ENCODE data around the gene CD74.

CD74 gene

GRCh38 chr5:150409638-150410523 is 2.8 kb downstream of the CD74 start:
- DNase-seq (ENCODE audit: low read depth, low spot score), result peak; percentile 72

GRCh38 chr5:150408231-150408943 is 4.3 kb downstream of the CD74 start:
- no peak for DNase-seq (ENCODE audit: low read depth, low spot score)

DNA sequence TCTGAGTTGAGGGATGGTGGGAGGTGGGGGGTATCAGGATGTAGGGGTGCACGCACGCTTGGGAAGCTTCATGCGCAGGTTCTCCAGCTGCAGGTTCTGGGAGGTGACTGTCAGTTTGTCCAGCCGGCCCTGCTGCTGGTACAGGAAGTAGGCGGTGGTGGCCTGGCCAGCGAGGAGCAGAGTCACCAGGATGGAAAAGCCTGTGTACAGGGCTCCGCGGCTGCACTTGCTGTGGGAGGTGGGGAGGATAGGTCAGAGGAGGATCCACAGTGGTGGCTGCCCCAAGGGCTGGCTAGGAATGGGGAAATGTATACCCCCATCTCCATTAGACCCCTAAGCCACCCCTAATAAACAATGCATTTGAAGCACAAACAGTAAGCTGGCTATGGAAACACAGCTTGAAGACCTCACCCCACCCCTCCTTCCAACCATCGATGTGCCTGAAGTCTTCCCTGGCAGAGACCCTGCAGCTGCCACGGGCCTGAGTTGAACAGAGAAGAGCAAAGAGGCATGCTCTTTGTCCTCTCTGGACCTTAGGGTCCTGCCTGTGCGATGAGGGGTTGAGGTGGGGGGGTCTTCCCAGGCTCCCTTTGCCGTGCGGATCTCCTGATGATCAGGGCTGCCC is 5.5 kb downstream of the CD74 start:
- no peak for DNase-seq (ENCODE audit: low read depth, low spot score)

GRCh38 chr5:150406723-150407095 is 6.0 kb downstream of the CD74 start:
- no peak for DNase-seq (ENCODE audit: low read depth, low spot score)

- no peak for DNase-seq (ENCODE audit: low read depth, low spot score)
These were observed 6.5 kb downstream of the CD74 start for GRCh38 chr5:150406103-150406722.

GRCh38 chr5:150404941-150405816 is 7.5 kb downstream of the CD74 start:
- no peak for DNase-seq (ENCODE audit: low read depth, low spot score)

- DNase-seq (ENCODE audit: low read depth, low spot score), result no peak
These were observed 8.2 kb downstream of the CD74 start for GRCh38 chr5:150404535-150404934.

DNA sequence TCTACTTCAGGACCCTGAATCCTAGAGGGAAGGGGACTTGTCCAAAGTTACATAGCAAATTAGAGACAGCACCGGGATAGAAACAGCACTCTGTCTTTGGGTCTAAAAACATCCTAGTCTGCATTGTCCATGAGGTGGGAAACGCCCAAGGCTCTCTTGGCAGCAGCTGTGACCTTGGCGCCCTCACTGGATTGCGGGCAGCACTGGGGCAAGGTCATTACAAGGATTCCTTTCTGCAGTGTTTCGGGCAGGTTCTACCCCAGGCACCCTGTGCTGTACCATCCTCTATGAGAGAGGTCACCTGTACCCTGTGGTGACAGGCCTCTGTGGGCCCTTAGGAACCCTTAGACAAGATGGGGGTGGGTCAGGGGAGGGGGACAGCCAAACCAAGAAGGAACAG is 8.6 kb downstream of the CD74 start:
- DNase-seq (ENCODE audit: low read depth, low spot score), result no peak

DNA sequence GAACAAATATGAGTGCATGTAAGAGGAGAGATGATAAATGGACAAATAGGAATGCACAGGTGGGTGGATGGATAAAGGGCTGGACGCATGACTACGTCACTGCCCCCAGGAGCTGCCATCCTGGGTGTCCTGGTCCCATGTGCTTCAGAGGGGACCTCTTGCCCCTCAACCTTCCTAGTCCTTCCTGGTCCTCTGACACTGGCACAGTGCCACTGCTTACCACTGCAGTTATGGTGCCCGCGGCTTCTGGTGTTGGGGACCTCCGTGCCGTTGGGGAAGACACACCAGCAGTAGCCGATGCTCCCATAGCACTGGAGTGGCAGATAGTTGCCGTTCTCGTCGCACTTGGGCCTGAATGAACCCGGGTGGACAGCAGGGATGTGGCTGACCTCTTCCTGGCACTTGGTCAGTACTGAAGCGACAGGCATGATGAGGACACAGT is 9.8 kb downstream of the CD74 start:
- no peak for DNase-seq (ENCODE audit: low read depth, low spot score)

DNA sequence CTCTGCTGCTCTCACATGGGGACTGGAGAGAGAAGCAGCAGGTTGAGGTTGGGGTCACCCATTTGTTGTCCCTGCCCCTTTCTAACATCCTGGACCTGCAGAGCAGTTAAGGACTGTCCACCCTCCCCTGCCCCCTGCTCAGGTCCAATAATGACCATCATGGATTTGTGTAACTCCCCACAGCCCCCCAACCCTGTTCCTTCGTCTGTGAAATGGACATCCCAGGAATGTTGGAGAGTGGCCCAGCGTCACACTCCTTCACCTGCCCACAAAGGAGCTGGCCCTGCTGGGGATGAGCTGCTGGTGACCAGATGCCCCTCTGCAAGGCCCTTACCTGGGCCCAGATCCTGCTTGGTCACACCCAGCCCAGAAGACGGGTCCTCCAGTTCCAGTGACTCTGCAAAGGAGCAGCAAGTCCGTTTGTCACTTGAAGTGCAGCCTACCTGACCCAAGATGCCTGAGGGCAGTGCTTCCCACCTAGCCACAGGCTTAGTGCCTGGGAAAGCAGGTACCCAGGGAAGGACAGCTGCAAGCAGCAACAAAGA is 10.4 kb downstream of the CD74 start:
- no peak for DNase-seq (ENCODE audit: low read depth, low spot score)

DNA sequence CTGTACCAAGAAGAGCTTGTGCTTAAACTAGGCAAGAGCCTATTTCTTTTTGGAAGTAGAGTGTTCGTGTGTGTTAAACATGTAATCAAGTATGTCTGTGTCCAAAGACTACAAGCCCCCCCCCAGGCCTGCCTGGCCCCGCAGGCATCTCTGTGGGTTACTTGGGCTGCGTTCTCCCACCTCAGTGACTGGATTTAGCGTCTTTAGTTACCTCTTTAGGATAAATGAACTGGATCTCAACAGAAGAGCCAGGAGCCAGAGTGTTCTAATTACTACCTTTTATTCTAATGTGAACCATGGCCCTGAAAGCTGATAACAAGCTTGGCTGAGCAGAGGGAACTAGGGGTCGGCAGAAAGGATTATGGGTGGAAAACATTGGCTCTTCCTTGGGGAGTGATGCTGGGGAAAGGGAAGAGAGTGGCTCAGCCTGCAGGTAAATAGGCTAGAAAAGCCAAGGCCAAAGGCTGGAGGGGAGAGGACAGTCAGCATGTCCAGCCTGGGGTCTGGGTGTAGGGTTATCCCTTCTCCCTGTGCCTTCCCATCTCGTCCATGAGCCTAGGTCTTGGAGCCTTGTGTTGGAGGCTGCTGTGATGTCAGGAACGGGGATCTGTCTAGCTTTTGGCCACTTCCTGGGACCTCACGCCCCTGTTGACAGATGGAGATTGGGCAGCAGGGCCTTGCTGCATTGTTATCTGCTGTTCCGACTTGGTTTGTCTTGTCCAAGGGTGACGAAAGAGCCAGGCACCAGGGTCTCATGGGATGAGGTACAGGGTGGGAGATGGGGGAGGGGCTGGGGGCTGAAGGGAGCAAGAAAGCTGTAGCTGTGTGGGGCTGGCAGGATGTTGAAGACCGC is 11.1 kb downstream of the CD74 start:
- DNase-seq (ENCODE audit: low read depth, low spot score), result no peak

- DNase-seq (ENCODE audit: low read depth, low spot score), result no peak
These were observed 11.7 kb downstream of the CD74 start for GRCh38 chr5:150401076-150401375.

DNA sequence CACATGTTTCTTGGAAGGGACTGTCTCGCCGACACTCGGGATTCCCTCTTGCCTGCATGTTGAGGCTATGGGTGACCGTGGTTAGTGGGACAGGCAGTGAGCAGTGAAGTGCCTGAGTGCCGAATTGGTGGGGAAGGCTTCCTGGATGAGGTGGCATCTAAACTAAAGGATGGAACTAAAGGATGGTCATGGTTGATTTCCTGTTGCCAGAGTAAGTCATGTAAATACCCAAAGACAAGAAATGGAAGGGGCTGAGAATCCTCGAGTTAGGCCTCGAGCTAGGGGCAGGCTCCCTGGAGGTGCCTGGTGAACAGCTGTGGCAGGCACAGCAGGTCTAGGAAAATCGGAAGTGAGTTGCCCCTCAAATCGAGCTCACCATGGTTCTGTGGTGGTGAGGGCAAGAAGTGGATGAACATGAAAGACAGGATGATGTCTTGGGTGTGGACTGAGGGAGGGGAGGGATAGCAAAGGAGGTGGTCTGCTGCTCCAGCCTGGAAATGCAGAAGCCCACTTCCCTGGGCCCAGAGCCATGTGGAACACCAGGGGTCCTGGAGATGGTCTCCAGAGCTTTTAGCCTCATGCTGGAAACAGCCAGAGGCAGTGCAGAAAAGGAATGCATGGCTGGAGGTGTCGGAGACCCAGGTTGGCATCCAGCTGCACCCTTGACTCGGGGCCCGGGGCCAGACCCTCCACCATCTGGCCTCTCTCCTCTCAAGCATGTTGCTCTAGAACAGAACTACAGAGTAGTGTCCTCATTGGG is 12.2 kb downstream of the CD74 start:
- DNase-seq (ENCODE audit: low read depth, low spot score), result no peak

- DNase-seq (ENCODE audit: low read depth, low spot score), result no peak
These were observed 13.0 kb downstream of the CD74 start for GRCh38 chr5:150399524-150400211.

GRCh38 chr5:150398722-150399523 is 13.8 kb downstream of the CD74 start:
- no peak for DNase-seq (ENCODE audit: low read depth, low spot score)

- no peak for DNase-seq (ENCODE audit: low read depth, low spot score)
These were observed 14.7 kb downstream of the CD74 start for GRCh38 chr5:150397782-150398721.

Data from smooth muscle cell of the brain vasculature (primary cell).